MM.1S (cell line): Measurements from ENCODE around the gene ZNF581.

Experiments used
- EZH2 ChIP-seq: fragments of 300-600 bp; sonication (generic); optimal IDR thresholded peaks from 2 replicates; pipeline ENCODE3; 2017; ENCODE audit warnings: low read depth, mild to moderate bottlenecking, antibody characterized with exemption, low read length, mixed read lengths
- EZH2phosphoT487 ChIP-seq: fragments of 300-600 bp; sonication (generic); IDR thresholded peaks from 2 replicates; pipeline ENCODE4 v1.6.1; 2018; ENCODE audit warnings: antibody characterized with exemption, low read length
- TF ChIP-seq, protein P1 (sequence below): fragments of 300-600 bp; sonication (generic); IDR thresholded peaks from 2 replicates; pipeline ENCODE4 v1.5.1; 2016; ENCODE audit warnings: antibody characterized with exemption, low read length, mixed read lengths

DNA sequence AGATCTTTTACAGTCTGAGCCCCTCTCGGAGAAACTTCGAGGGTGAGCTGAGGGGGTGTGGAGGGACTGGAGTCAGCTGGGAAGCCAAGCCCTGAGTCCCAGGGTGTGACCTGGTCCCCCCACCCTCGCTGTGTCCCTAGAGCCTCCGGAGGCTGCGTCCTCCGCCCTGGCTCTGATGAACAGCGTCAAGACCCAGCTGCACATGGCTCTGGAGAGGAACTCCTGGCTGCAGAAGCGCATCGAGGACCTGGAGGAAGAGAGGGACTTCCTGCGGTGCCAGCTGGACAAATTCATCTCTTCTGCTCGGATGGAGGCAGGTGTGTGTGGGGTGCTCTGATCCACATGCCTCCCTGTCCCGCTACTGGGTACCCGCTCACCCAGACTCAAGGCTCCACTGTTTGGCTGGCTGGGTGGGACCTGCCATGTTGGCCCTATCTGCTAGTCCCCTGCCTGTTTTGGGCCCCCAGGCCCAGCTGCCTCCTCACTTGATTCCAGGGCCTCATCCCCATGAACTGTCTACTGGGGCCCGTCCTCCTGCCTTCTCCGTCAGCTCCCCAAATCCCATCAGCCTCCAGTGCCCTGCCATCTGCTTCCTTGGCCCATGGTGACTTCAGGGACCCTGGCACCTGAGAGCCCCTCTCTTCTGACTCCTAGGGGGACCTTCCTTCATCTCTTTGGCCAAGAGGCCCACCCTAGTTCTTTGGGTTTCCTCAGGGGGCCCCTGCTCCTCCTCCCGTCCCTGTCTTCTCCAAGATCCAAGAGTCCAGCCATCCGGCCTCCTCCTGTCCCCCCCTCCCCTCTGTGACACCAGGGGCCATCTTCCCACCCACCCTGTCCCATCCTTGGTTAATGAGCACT, 6.0 kb downstream of the ZNF581 start:
- TF ChIP-seq, protein P1, sequence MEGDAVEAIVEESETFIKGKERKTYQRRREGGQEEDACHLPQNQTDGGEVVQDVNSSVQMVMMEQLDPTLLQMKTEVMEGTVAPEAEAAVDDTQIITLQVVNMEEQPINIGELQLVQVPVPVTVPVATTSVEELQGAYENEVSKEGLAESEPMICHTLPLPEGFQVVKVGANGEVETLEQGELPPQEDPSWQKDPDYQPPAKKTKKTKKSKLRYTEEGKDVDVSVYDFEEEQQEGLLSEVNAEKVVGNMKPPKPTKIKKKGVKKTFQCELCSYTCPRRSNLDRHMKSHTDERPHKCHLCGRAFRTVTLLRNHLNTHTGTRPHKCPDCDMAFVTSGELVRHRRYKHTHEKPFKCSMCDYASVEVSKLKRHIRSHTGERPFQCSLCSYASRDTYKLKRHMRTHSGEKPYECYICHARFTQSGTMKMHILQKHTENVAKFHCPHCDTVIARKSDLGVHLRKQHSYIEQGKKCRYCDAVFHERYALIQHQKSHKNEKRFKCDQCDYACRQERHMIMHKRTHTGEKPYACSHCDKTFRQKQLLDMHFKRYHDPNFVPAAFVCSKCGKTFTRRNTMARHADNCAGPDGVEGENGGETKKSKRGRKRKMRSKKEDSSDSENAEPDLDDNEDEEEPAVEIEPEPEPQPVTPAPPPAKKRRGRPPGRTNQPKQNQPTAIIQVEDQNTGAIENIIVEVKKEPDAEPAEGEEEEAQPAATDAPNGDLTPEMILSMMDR = no peak
- TF ChIP-seq EZH2 (no peak), EZH2phosphoT487 (no peak)
